WTC11 (cell line): ENCODE data around the gene RAI14. TPM values are rescaled to one million over a fixed set of nuclear protein-coding genes. Genes with fewer than 3 reads are reported as not detected.

Experiments used
- ATAC-seq: fragments of 200-7000 bp; cut with Tn5 transposase; 2 replicates; pipeline ENCODE4 v1.10.0; 2021; ENCODE audit warnings: mild to moderate bottlenecking, moderate library complexity
- CTCF ChIA-PET: fragments of 300-600 bp; sonication (Branson Sonifier 250); formaldehyde crosslinking; loops from one replicate; lab custom pipeline; 2021; ENCODE audit warnings: antibody characterized with exemption; lab: Charles Lee
- POLR2A ChIA-PET: fragments of 350-600 bp; sonication (Branson Sonifier 250); formaldehyde crosslinking; loops from one replicate; lab custom pipeline; 2021; ENCODE audit warnings: antibody characterized with exemption; lab: Charles Lee
- DNase-seq: peaks from one replicate; pipeline ENCODE4 v3.0.0; 2021; ENCODE audit warnings: low spot score
- H3K27ac Mint-ChIP-seq: 2 replicates; pipeline ENCODE4 v1.8.0; 2021; ENCODE audit warnings: mixed read lengths
- H3K27me3 Mint-ChIP-seq: 2 replicates; pipeline ENCODE4 v1.8.0; 2021; ENCODE audit warnings: low read depth, mild to moderate bottlenecking, moderate library complexity, mixed read lengths
- H3K36me3 Mint-ChIP-seq: 2 replicates; pipeline ENCODE4 v1.8.0; 2021; ENCODE audit warnings: mixed read lengths
- H3K4me1 Mint-ChIP-seq: 2 replicates; pipeline ENCODE4 v1.8.0; 2022; ENCODE audit warnings: mixed read lengths
- H3K4me3 Mint-ChIP-seq: 2 replicates; pipeline ENCODE4 v1.8.0; 2021; ENCODE audit warnings: mild to moderate bottlenecking, moderate library complexity, mixed read lengths
- H3K9me3 Mint-ChIP-seq: 2 replicates; pipeline ENCODE4 v1.8.0; 2021; ENCODE audit warnings: mixed read lengths
- CREB1 ChIP-seq: sonication (generic); formaldehyde crosslinking; IDR thresholded peaks from 2 replicates; pipeline ENCODE4 v1.8.0; 2023; ENCODE audit warnings: mild to moderate bottlenecking, missing genetic modification reagents
- ETV6 ChIP-seq: sonication (generic); formaldehyde crosslinking; IDR thresholded peaks from 2 replicates; pipeline ENCODE4 v1.8.1; 2022; ENCODE audit warnings: mild to moderate bottlenecking, missing genetic modification reagents
- FOXJ3 ChIP-seq: sonication (generic); formaldehyde crosslinking; IDR thresholded peaks from 2 replicates; pipeline ENCODE4 v1.9.0; 2021; ENCODE audit warnings: missing genetic modification reagents, mild to moderate bottlenecking, borderline replicate concordance
- FOXK1 ChIP-seq: sonication (generic); formaldehyde crosslinking; IDR thresholded peaks from 2 replicates; pipeline ENCODE4 v1.8.0; 2022; ENCODE audit warnings: mild to moderate bottlenecking, moderate library complexity, missing genetic modification reagents
- GRHL2 ChIP-seq: fragments of 250-450 bp; sonication (Bioruptor Pico); IDR thresholded peaks from 2 replicates; pipeline ENCODE4 v1.8.0; 2022; ENCODE audit warnings: mild to moderate bottlenecking, moderate library complexity; ENCODE audit not compliant: insufficient replicate concordance, severe bottlenecking
- GTF2I ChIP-seq: fragments of 250-450 bp; sonication (Bioruptor Pico); conservative IDR thresholded peaks from 2 replicates; pipeline ENCODE4 v1.4.0; 2021; ENCODE audit warnings: mild to moderate bottlenecking
- HMGA2 ChIP-seq: fragments of 250-450 bp; sonication (Bioruptor Pico); IDR thresholded peaks from 2 replicates; pipeline ENCODE4 v1.4.0; 2021; ENCODE audit warnings: mild to moderate bottlenecking, moderate library complexity
- JUN ChIP-seq: sonication (generic); formaldehyde crosslinking; IDR thresholded peaks from 2 replicates; pipeline ENCODE4 v1.8.0; 2023; ENCODE audit warnings: mild to moderate bottlenecking, missing genetic modification reagents
- NFATC4 ChIP-seq: fragments of 250-450 bp; sonication (Bioruptor Pico); IDR thresholded peaks from 2 replicates; pipeline ENCODE4 v1.9.0; 2021; ENCODE audit warnings: mild to moderate bottlenecking
- SMAD3 ChIP-seq: sonication (generic); formaldehyde crosslinking; IDR thresholded peaks from 2 replicates; pipeline ENCODE4 v1.8.0; 2022; ENCODE audit warnings: missing genetic modification reagents, mild to moderate bottlenecking, borderline replicate concordance
- SP1 ChIP-seq: sonication (generic); formaldehyde crosslinking; conservative IDR thresholded peaks from 2 replicates; pipeline ENCODE4 v1.8.1; 2022; ENCODE audit warnings: missing genetic modification reagents
- ZBTB21 ChIP-seq: sonication (generic); formaldehyde crosslinking; IDR thresholded peaks from 2 replicates; pipeline ENCODE4 v1.8.1; 2023; ENCODE audit warnings: mild to moderate bottlenecking, missing genetic modification reagents, borderline replicate concordance
- ZNF232 ChIP-seq: sonication (generic); formaldehyde crosslinking; IDR thresholded peaks from 2 replicates; pipeline ENCODE4 v1.8.0; 2022; ENCODE audit warnings: mild to moderate bottlenecking, missing genetic modification reagents
- ZNF416 ChIP-seq: fragments of 250-450 bp; sonication (Bioruptor Pico); IDR thresholded peaks from 2 replicates; pipeline ENCODE4 v1.9.0; 2021; ENCODE audit warnings: mild to moderate bottlenecking, inconsistent platforms
- total RNA-seq: library from RNA; stranded (reverse); gene quantifications from 3 replicates; pipeline ENCODE4 v1.2.3, GENCODE V29; 2021
- TF ChIP-seq, protein P1 (sequence below): sonication (generic); formaldehyde crosslinking; IDR thresholded peaks from 2 replicates; pipeline ENCODE4 v1.8.1; 2023; ENCODE audit warnings: mild to moderate bottlenecking, missing genetic modification reagents, moderate library complexity
- TF ChIP-seq, protein P2 (sequence below): sonication (generic); formaldehyde crosslinking; IDR thresholded peaks from 2 replicates; pipeline ENCODE4 v1.8.1; 2022; ENCODE audit warnings: missing genetic modification reagents, borderline replicate concordance
- TF ChIP-seq, protein P3 (sequence below): fragments of 200-600 bp; IDR thresholded peaks from 2 replicates; pipeline ENCODE4 v1.8.0; 2022; ENCODE audit warnings: antibody characterized with exemption
- TF ChIP-seq, protein P4 (sequence below): sonication (generic); formaldehyde crosslinking; IDR thresholded peaks from 2 replicates; pipeline ENCODE4 v1.8.1; 2023; ENCODE audit warnings: mild to moderate bottlenecking, moderate library complexity, missing genetic modification reagents
- TF ChIP-seq, protein P5 (sequence below): sonication (generic); formaldehyde crosslinking; IDR thresholded peaks from 2 replicates; pipeline ENCODE4 v1.8.1; 2023; ENCODE audit warnings: mild to moderate bottlenecking, missing genetic modification reagents, borderline replicate concordance
- TF ChIP-seq, protein P6 (sequence below): sonication (generic); formaldehyde crosslinking; IDR thresholded peaks from 2 replicates; pipeline ENCODE4 v1.8.0; 2022; ENCODE audit warnings: mild to moderate bottlenecking, missing genetic modification reagents

RAI14 gene
- total RNA-seq, 1 experiment from 2014 or later: 185 TPM

DNA sequence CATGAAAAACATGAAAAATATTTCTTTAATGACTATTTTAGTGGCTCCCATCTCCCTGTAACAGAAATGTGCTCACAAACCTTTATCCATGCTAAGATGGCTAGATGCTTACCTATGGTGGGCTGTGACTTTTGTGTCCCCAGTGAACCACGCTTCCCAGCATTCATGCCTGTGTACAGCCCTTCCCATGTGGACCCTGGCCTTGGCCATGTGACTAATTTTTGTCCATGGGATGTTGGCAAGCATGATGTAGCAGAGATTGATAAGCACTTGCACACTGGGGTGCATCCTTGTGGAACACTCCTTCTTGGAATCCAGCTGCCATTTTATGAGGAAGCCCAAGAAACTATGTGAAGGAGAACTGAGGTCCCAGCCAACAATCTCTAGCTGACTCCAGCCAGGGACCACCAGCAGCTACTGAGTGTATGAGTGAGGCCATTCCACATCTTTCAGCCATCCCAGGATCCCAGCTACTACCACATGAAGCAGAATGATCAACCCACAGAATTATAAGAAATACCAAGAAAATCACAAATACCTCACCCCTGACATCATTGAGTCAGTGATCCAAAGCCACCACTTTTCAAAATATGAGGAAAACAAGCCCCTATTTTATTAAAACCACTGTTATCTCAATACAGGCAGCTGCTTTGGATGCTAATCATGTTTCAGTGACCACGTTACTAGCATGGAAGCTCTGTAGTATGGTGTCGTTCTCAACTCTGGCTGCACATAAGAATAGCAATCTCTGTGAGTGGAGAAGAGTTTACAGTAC, 16.1 kb upstream of the RAI14 start (continued):
- TF ChIP-seq, protein P1, sequence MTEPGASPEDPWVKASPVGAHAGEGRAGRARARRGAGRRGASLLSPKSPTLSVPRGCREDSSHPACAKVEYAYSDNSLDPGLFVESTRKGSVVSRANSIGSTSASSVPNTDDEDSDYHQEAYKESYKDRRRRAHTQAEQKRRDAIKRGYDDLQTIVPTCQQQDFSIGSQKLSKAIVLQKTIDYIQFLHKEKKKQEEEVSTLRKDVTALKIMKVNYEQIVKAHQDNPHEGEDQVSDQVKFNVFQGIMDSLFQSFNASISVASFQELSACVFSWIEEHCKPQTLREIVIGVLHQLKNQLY: no peak

DNA sequence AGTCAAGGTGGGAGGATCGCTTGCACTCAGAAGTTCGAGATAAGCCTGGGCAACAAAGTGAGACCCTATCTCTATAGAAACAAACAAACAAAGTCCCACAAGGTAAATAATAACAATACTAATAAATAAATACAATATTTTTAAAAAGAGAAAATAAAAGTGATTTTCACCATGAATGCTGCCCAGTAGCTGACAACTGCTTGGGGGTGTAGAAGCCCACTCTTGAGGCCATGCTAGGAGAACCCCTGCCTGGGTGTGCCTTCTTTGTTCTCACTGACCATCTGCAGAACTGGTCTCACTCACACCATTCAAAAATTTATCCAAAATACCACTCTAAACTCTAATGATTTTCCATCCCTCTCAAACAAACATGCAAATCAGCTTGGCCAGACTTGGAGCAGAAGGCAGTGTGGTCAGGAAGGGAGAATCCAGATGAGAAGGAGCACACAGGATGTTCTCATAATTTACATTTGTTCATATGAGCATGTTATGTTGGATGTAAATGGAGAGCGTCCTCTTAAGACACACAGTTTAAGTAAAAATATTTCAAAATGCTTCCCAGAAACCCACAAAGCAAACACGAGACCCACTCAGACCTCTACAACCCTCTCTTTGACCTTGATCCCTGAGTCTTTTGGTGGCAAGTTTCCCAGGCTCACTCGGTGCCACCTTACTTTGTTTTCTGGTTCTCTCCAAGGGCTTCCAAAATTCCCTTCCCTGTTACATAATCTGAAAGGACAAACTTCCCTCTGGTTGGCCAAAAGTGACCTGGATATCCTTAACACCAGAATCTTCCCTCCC, 7.9 kb upstream of the RAI14 start:
- peaks cover 35% of the 10 kb centered on the region for H3K9me3 Mint-ChIP-seq
- peaks cover 8% of the 10 kb centered on the region for H3K27me3 Mint-ChIP-seq
- no peak overlapping the region for H3K4me3 Mint-ChIP-seq
- H3K4me1 Mint-ChIP-seq: peaks cover 4% of the 10 kb centered on the region; the same call in 1 of the 2 replicates
- DNase-seq: no peak
- POLR2A ChIA-PET: interaction anchor here (1.5 kb wide), 1 partner anchor 8 kb away, joined by 4 read pairs; the partner anchor contains the start of gene RAI14
- CTCF ChIA-PET: no interaction called here
- no peak for TF ChIP-seq ETV6 (CRISPR knock-in tag)
- TF ChIP-seq HMGA2 (CRISPR knock-in tag): no peak
- TF ChIP-seq SP1: no peak
- no peak for TF ChIP-seq FOXJ3 (CRISPR knock-in tag)
- TF ChIP-seq, protein P2, sequence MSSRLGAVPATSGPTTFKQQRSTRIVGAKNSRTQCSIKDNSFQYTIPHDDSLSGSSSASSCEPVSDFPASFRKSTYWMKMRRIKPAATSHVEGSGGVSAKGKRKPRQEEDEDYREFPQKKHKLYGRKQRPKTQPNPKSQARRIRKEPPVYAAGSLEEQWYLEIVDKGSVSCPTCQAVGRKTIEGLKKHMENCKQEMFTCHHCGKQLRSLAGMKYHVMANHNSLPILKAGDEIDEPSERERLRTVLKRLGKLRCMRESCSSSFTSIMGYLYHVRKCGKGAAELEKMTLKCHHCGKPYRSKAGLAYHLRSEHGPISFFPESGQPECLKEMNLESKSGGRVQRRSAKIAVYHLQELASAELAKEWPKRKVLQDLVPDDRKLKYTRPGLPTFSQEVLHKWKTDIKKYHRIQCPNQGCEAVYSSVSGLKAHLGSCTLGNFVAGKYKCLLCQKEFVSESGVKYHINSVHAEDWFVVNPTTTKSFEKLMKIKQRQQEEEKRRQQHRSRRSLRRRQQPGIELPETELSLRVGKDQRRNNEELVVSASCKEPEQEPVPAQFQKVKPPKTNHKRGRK (CRISPR knock-in tag): no peak
- TF ChIP-seq SMAD3: no peak
- no peak for TF ChIP-seq ZNF416 (CRISPR knock-in tag)
- TF ChIP-seq, protein P3, sequence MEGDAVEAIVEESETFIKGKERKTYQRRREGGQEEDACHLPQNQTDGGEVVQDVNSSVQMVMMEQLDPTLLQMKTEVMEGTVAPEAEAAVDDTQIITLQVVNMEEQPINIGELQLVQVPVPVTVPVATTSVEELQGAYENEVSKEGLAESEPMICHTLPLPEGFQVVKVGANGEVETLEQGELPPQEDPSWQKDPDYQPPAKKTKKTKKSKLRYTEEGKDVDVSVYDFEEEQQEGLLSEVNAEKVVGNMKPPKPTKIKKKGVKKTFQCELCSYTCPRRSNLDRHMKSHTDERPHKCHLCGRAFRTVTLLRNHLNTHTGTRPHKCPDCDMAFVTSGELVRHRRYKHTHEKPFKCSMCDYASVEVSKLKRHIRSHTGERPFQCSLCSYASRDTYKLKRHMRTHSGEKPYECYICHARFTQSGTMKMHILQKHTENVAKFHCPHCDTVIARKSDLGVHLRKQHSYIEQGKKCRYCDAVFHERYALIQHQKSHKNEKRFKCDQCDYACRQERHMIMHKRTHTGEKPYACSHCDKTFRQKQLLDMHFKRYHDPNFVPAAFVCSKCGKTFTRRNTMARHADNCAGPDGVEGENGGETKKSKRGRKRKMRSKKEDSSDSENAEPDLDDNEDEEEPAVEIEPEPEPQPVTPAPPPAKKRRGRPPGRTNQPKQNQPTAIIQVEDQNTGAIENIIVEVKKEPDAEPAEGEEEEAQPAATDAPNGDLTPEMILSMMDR: no peak
- TF ChIP-seq, protein P4, sequence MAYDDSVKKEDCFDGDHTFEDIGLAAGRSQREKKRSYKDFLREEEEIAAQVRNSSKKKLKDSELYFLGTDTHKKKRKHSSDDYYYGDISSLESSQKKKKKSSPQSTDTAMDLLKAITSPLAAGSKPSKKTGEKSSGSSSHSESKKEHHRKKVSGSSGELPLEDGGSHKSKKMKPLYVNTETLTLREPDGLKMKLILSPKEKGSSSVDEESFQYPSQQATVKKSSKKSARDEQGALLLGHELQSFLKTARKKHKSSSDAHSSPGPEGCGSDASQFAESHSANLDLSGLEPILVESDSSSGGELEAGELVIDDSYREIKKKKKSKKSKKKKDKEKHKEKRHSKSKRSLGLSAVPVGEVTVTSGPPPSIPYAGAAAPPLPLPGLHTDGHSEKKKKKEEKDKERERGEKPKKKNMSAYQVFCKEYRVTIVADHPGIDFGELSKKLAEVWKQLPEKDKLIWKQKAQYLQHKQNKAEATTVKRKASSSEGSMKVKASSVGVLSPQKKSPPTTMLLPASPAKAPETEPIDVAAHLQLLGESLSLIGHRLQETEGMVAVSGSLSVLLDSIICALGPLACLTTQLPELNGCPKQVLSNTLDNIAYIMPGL (CRISPR knock-in tag): no peak
- TF ChIP-seq NFATC4: no peak
- TF ChIP-seq CREB1 (CRISPR knock-in tag): no peak
- TF ChIP-seq GTF2I (CRISPR knock-in tag): no peak
- TF ChIP-seq JUN (CRISPR knock-in tag): no peak
- no peak for TF ChIP-seq ZBTB21 (CRISPR knock-in tag)
- TF ChIP-seq, protein P5, sequence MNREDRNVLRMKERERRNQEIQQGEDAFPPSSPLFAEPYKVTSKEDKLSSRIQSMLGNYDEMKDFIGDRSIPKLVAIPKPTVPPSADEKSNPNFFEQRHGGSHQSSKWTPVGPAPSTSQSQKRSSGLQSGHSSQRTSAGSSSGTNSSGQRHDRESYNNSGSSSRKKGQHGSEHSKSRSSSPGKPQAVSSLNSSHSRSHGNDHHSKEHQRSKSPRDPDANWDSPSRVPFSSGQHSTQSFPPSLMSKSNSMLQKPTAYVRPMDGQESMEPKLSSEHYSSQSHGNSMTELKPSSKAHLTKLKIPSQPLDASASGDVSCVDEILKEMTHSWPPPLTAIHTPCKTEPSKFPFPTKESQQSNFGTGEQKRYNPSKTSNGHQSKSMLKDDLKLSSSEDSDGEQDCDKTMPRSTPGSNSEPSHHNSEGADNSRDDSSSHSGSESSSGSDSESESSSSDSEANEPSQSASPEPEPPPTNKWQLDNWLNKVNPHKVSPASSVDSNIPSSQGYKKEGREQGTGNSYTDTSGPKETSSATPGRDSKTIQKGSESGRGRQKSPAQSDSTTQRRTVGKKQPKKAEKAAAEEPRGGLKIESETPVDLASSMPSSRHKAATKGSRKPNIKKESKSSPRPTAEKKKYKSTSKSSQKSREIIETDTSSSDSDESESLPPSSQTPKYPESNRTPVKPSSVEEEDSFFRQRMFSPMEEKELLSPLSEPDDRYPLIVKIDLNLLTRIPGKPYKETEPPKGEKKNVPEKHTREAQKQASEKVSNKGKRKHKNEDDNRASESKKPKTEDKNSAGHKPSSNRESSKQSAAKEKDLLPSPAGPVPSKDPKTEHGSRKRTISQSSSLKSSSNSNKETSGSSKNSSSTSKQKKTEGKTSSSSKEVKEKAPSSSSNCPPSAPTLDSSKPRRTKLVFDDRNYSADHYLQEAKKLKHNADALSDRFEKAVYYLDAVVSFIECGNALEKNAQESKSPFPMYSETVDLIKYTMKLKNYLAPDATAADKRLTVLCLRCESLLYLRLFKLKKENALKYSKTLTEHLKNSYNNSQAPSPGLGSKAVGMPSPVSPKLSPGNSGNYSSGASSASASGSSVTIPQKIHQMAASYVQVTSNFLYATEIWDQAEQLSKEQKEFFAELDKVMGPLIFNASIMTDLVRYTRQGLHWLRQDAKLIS: no peak
- TF ChIP-seq, protein P6, sequence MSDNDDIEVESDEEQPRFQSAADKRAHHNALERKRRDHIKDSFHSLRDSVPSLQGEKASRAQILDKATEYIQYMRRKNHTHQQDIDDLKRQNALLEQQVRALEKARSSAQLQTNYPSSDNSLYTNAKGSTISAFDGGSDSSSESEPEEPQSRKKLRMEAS (CRISPR knock-in tag): no peak
- TF ChIP-seq FOXK1 (CRISPR knock-in tag): no peak
- TF ChIP-seq ZNF232 (CRISPR knock-in tag): no peak
- TF ChIP-seq GRHL2 (CRISPR knock-in tag): no peak
- TF ChIP-seq, all 79 proteins: peak for 0
- Mint-ChIP-seq H3K36me3 (peaks cover 17% of the 10 kb centered on the region), H3K27ac (no peak overlapping the region)
- ATAC-seq: no peak
